ENCODE data around the gene MAGEA10.

- TF ChIP-seq GATA2 (IDR thresholded peaks at IDR 0.05; ENCODE audit: low read depth, low read length) (no peak), GATA3 (IDR thresholded peaks at IDR 0.05; ENCODE audit: low read depth, low read length) (no peak)
Measured at GRCh38 chrX:152157042-152157441, 18.7 kb upstream of the MAGEA10 start.

Measured in SH-SY5Y (cell line).